ENCODE measurements around the gene NUP107. TPM values are rescaled to one million over a fixed set of nuclear protein-coding genes. Genes with fewer than 3 reads are reported as not detected.
A peak's percentile ranks its signal among the peaks of the same experiment; 100 is the strongest.

NUP107 gene
- total RNA-seq, 1 donor from 2014 or later = 127 TPM

DNA sequence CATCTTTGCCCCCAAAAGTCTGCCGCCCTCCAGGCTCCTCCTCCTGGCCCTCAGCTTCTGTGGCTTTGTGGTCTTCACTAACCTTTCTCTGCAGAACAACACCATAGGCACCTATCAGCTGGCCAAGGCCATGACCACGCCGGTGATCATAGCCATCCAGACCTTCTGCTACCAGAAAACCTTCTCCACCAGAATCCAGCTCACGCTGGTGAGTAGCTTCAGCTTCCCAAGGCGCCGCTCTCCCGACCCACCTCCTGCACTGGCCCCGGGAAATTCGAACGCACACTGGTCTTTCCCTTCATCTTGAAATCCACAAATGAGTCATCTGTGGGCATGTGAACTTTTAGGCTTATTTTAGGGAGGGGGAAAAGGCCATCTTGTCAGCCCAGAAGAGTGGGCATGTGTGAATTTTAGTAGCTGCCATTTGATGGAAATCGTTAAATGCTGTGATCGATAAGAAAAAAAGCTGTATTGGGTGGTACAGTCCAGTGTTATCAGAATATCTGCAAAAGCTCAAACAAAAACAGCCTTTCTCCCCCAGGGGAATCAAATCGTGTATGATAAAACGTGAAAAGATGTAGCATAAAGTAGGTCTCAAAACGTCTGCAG lies 59.9 kb downstream of the NUP107 start:
- Mint-ChIP-seq H3K9me3 (no peaks in the 10 kb centered on the region), H3K27me3 (no peaks in the 10 kb centered on the region), H3K4me1 (peaks cover 38% of the 10 kb centered on the region), H3K36me3 (ENCODE audit: low read depth) (peaks cover 24% of the 10 kb centered on the region), H3K27ac (peak overlapping the region; percentile 80), H3K4me3 (peak overlapping the region; percentile 93)
- peak; percentile 82 for DNase-seq
- intact Hi-C loops (cut with micrococcal nuclease) = loop anchor here (1.0 to 5.0 kb wide), 4 partner anchors 60 to 1496 kb away; partner anchors contain the start of genes CNOT2, MDM1 and NUP107

DNA sequence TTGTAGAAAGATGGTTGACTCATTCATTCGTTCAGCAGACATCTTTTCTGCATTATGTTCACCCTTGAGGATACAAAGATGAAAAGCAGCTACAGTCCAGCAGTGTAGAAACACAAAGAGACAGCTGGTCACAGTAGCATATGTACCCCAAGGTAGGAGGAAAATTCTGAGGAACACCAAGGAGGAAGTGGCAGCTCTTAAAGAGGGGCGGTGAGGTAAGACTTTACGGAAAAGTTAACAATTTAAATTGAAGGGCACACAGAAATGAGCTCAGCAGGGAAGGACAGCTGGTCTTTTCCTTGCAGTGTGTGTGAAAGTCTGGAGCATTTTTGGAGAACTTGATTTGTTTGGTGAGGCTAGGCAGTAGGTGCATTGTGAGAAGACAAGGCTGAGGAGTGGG lies 62.7 kb downstream of the NUP107 start:
- H3K27ac Mint-ChIP-seq = no peak overlapping the region

DNA sequence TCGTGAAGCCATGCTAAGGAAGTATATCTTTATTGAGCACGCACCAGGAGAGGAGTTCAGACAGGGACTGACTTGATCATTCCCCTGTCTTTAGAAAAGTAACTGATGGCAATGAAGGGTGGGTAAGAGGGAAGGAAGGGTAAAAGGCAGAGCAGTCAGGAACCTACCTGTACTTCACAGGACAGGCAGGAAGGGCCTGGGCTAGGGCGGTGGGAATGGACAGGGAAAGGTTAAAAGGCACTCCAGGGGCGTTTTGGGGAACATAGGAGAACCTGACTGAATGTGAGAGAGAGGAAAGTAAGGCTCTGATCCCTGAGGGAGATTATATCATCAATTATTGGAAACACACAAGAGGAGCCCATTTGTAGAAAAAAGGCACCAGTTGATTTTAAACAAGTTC lies 63.1 kb downstream of the NUP107 start:
- no peak overlapping the region for H3K27ac Mint-ChIP-seq
- no peaks in the 10 kb centered on the region for H3K27me3 Mint-ChIP-seq
- H3K4me1 Mint-ChIP-seq = peaks cover 27% of the 10 kb centered on the region
- H3K4me3 Mint-ChIP-seq = no peak overlapping the region
- peaks cover 36% of the 10 kb centered on the region for H3K36me3 Mint-ChIP-seq (ENCODE audit: low read depth)
- intact Hi-C loops (cut with micrococcal nuclease) = loop anchor here (5.0 kb wide), 1 partner anchor 1492 kb away; the partner anchor contains the start of gene CNOT2
- DNase-seq = no peak
- no peaks in the 10 kb centered on the region for H3K9me3 Mint-ChIP-seq

More for the DNA sequence above, 62.7 kb downstream of the NUP107 start:
- DNase-seq = no peak
- Mint-ChIP-seq H3K4me1 (peaks cover 27% of the 10 kb centered on the region), H3K9me3 (no peaks in the 10 kb centered on the region), H3K36me3 (ENCODE audit: low read depth) (peaks cover 32% of the 10 kb centered on the region), H3K4me3 (no peak overlapping the region), H3K27me3 (no peaks in the 10 kb centered on the region)
- intact Hi-C loops (cut with micrococcal nuclease) = loop anchor here (5.0 kb wide), 1 partner anchor 1493 kb away; the partner anchor contains the start of gene CNOT2

DNA sequence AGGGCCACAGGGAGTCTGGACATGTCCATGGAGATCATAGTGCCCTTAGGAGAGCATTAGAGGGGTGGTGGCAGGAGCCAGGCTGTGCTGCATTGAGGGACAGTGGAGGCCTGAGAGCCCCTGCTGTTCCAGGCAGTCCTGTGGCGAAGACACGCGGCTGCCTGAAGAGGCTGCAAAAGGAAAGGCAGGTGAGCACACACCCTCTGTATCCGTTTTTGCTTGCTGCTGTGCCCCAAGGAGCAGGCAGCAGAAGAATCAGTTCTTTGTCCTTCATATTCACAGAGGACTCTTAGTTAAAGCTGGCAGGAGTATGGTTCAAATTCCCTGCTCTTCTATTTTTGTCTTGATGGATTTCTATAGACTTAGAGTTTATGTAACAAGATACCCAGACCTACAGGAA lies 63.7 kb downstream of the NUP107 start:
- no peaks in the 10 kb centered on the region for H3K27me3 Mint-ChIP-seq
- peaks cover 40% of the 10 kb centered on the region for H3K36me3 Mint-ChIP-seq (ENCODE audit: low read depth)
- DNase-seq = no peak
- no peak overlapping the region for H3K4me3 Mint-ChIP-seq
- H3K9me3 Mint-ChIP-seq = no peaks in the 10 kb centered on the region
- intact Hi-C loops (cut with micrococcal nuclease) = no loop called here
- peaks cover 27% of the 10 kb centered on the region for H3K4me1 Mint-ChIP-seq
- H3K27ac Mint-ChIP-seq = no peak overlapping the region

DNA sequence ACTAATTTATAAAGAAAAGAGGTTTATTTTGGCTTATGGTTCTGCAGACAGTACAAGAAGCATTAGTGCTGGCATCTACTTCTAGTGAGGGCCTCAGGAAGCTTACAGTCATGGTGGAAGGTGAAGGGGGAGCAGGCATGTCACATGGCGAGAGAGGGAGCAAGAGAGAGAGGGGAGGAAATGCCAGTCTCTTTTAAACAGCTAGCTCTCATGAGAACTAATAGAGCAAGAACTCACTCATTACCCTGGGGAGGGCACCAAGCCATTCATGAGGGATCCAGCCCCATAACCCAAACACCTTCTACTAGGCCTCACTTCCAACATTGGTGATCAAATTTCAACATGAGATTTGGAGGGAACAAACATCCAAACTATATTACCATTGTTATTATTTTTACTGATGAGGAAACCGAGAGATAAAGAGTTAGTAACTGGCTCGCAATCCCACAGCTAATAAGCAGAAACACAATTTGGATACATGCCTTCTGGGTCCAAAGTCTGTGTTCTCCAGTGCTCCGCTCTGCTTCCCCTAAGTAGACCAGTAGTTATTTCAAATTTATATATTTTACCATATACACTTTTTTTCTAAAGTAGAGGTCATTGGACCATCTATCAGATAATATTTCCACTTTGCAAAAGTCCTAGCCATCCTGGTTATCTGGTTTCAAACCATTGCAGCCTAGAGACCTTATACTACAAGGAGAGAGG lies 68.9 kb downstream of the NUP107 start:
- intact Hi-C loops (cut with micrococcal nuclease) = no loop called here
- no peaks in the 10 kb centered on the region for H3K27me3 Mint-ChIP-seq
- DNase-seq = no peak
- H3K4me1 Mint-ChIP-seq = no peaks in the 10 kb centered on the region
- H3K9me3 Mint-ChIP-seq = no peaks in the 10 kb centered on the region
- peaks cover 44% of the 10 kb centered on the region for H3K36me3 Mint-ChIP-seq (ENCODE audit: low read depth)
- H3K4me3 Mint-ChIP-seq = no peak overlapping the region
- H3K27ac Mint-ChIP-seq = no peak overlapping the region

DNA sequence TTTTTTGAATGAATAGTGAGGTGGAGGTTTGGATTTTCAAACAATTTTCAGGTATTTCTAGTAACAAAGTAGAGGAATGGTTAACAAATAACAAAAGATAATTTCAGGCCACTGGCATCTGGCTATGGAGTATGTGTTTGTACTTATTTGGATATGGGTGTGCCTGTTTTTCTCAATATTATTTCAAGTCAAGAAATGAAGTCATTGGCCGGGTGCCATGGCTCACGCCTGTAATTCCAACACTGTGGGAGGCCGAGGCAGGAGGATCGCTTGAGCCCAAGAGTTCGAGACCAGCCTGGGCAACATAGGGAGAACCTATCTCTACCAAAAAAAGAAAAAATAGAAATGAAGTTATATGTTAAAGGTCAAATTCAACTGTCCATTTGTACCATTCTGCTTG lies 73.1 kb downstream of the NUP107 start:
- Mint-ChIP-seq H3K9me3 (no peaks in the 10 kb centered on the region), H3K36me3 (ENCODE audit: low read depth) (peaks cover 35% of the 10 kb centered on the region), H3K4me3 (no peak overlapping the region), H3K27me3 (no peaks in the 10 kb centered on the region), H3K4me1 (no peaks in the 10 kb centered on the region), H3K27ac (no peak overlapping the region)
- no peak for DNase-seq
- intact Hi-C loops (cut with micrococcal nuclease) = no loop called here

DNA sequence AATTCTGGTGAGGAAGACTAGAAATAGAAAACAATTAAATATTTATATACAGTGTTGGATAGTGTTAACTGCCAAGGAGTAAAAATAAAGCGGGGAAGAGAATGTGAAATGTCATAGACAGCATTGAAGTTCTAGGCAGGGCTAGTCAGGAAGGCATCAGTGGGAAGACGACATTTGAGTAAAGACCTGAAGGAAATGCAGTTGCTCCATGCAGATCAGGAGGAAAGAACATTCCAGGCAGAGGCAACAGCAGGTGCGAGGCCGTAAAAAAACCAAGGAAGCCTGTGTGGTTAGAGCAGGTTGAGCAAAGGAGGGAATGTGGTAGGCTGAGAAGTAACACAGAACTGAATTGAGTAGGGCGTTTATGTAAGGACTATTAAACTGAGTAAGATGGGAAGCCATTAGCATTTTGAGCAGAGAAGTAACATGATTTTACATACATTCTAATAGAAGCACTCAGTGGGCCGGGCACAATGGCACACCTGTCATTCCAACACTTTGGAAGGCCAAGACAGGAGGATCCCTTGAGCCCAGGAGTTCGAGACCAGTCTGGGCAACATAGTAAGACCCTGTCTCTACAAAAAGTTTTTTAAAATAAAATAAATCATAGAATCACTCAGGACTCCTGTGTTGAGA lies 74.1 kb downstream of the NUP107 start:
- Mint-ChIP-seq H3K27me3 (no peaks in the 10 kb centered on the region), H3K9me3 (no peaks in the 10 kb centered on the region), H3K27ac (no peak overlapping the region), H3K36me3 (ENCODE audit: low read depth) (peaks cover 29% of the 10 kb centered on the region), H3K4me1 (no peaks in the 10 kb centered on the region), H3K4me3 (no peak overlapping the region)
- no peak for DNase-seq
- intact Hi-C loops (cut with micrococcal nuclease) = no loop called here

DNA sequence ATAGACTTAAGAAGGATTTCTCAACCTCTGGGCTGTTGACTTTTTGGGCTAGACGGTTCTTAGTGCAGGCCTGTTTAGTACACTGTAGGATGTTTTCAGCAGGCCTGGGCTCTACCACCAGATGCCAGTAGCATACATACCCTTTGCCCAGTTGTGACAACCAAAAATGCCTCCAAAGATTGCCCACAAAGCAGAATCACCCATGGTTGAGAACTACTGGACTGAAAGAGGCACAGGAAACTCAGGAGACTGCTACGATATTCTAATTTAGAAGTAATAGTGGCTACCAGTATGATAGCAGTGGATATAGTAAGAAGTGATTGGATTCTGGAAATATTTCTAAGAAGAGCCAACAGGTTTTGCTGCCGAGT lies 74.6 kb downstream of the NUP107 start:
- Mint-ChIP-seq H3K9me3 (no peaks in the 10 kb centered on the region), H3K4me3 (no peak overlapping the region), H3K27ac (no peak overlapping the region), H3K27me3 (no peaks in the 10 kb centered on the region), H3K4me1 (no peaks in the 10 kb centered on the region), H3K36me3 (ENCODE audit: low read depth) (peaks cover 27% of the 10 kb centered on the region)
- intact Hi-C loops (cut with micrococcal nuclease) = no loop called here
- DNase-seq = no peak

DNA sequence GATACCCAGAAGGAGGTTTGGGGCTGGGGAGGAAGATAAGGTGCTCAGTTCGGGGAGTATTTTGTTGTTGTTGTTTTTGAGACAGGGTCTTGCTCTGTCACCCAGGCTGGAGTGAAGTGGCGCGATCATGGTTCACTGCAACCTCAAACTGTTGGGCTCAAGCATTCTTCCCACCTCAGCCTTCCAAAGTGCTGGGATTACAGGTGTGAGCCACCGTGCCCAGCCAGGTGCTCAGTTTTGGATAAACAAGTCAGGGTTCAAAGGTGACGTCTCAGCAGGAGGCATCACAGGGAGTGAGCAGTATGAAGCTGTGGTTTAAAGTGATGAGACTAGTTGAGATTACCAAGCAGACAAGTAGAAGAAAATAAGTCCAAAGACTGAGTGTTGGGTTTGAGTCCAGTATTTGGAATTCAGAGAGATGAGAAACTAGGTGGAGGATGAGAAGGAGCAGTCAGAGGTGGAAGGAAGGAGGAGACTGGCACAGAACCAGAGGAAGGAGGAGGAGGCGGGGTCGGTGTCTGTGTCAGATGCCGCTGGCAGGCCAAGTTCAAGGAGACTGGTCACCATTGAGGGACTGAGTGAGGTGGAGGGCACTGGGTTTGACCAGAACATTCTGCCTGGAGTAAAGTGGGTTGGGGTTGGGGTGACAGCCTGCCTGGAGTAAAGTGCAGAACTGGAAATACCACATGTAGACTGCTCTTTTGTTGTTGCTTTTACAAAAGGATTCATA lies 75.3 kb downstream of the NUP107 start:
- Mint-ChIP-seq H3K4me1 (no peaks in the 10 kb centered on the region), H3K36me3 (ENCODE audit: low read depth) (peaks cover 27% of the 10 kb centered on the region), H3K27me3 (no peaks in the 10 kb centered on the region), H3K27ac (no peak overlapping the region), H3K9me3 (no peaks in the 10 kb centered on the region), H3K4me3 (no peak overlapping the region)
- intact Hi-C loops (cut with micrococcal nuclease) = no loop called here
- DNase-seq = no peak

DNA sequence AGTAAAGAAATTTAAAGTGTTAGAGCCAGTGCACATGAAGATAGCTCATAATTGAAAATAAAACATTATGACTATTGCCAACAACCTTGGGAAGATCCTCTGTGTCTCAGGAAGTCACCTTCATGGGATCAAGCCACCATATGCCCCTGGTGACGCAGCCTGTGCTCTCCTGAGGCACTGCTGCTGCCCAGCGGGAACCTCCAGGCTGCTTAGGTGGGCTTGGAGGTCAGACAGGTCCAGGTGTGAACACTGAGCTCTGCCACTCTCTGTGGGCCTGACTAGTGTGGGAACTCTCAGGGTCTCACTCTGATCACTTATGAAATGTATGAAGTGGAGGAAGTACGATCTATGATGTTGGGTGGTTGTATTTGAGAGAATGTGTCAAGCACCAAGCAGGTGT lies 75.9 kb downstream of the NUP107 start:
- H3K9me3 Mint-ChIP-seq = no peaks in the 10 kb centered on the region
- H3K4me1 Mint-ChIP-seq = no peaks in the 10 kb centered on the region
- intact Hi-C loops (cut with micrococcal nuclease) = no loop called here
- H3K36me3 Mint-ChIP-seq (ENCODE audit: low read depth) = peaks cover 26% of the 10 kb centered on the region
- no peaks in the 10 kb centered on the region for H3K27me3 Mint-ChIP-seq
- H3K4me3 Mint-ChIP-seq = no peak overlapping the region
- no peak overlapping the region for H3K27ac Mint-ChIP-seq
- no peak for DNase-seq

DNA sequence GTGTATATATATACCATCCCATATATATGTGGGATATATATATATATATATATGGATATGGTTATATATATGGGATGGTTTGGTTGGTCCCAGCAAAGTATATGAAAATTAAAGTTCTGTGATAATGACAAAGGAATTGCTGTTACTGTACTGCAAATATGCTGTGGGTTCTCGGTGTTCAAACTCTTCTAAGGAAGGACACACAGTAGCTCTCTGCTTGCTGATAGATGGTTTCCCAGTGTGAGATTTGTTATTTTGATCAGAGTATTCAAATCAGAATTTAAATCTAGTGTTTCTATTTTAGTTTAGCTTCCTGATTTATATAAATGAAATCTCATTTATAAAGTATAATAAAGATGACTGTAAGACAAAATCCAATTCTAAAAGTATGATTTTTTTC lies 78.9 kb downstream of the NUP107 start:
- H3K27me3 Mint-ChIP-seq = no peaks in the 10 kb centered on the region
- no peak overlapping the region for H3K4me3 Mint-ChIP-seq
- no peak for DNase-seq
- peaks cover 21% of the 10 kb centered on the region for H3K36me3 Mint-ChIP-seq (ENCODE audit: low read depth)
- no peaks in the 10 kb centered on the region for H3K9me3 Mint-ChIP-seq
- intact Hi-C loops (cut with micrococcal nuclease) = no loop called here
- no peaks in the 10 kb centered on the region for H3K4me1 Mint-ChIP-seq
- H3K27ac Mint-ChIP-seq = no peak overlapping the region

DNA sequence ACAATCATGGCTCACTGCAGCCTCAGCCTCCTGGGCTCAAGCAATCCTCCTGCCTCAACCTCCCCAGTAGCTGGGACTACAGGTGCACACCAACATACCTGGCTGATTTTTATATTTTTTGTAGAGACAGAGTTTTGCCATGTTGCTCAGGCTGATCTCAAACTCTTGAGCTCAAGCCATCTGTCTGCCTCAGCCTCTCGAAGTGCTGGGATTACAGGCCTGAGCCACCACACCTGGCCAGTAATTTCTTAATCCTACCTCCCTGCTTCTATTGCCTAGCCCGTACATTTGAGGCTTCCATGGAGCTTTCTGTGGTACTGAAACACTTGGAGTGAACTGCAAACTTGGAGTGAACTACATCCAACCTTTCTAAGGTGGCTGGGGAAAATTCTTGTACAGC lies 79.9 kb downstream of the NUP107 start:
- Mint-ChIP-seq H3K36me3 (ENCODE audit: low read depth) (peaks cover 22% of the 10 kb centered on the region), H3K27ac (no peak overlapping the region), H3K9me3 (no peaks in the 10 kb centered on the region), H3K4me3 (no peak overlapping the region), H3K27me3 (no peaks in the 10 kb centered on the region), H3K4me1 (no peaks in the 10 kb centered on the region)
- DNase-seq = no peak
- intact Hi-C loops (cut with micrococcal nuclease) = no loop called here

DNA sequence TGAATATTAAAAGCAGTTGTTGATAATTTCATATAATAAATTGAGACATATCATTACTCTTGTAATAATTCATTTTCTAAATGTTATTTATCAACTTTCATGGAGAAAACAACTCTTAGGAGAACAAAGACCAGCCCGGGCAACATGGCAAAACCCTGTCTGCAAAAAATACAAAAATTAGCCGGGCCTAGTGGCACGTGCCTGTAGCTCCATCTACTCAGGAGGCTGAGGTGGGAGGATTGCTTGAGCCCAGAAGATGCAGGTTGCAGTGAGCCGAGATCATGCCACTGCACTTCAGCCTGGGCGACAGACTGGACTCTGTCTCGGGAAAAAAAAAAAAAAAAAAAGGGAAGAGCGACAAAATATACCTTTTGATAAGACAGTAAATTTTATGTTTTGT lies 80.4 kb downstream of the NUP107 start:
- Mint-ChIP-seq H3K27me3 (no peaks in the 10 kb centered on the region), H3K36me3 (ENCODE audit: low read depth) (peaks cover 19% of the 10 kb centered on the region), H3K4me1 (no peaks in the 10 kb centered on the region), H3K4me3 (no peak overlapping the region), H3K9me3 (no peaks in the 10 kb centered on the region), H3K27ac (no peak overlapping the region)
- no peak for DNase-seq
- intact Hi-C loops (cut with micrococcal nuclease) = no loop called here

DNA sequence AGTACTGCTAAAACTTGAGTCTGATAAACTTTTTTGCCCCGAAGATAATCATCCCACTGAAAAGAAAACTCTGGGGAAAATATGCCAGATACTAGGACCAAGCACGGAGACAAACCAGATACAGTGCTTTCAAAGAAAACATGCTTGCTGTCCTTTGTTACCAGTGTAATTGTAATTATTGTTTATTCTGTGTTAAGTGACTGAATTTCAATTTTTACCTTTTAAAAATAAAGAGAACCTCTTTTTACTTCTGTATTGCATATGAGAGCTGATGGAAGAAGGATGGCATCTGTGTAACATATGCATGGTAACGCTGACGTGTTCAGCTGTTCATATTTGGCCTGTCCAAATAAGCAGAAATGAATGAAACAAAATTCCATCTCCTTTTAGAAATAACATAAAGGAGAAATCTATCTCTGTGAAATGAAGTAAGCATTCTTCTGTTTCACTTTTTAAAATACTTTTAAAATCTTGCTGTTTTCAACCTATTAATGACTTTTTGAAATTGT lies 81.7 kb downstream of the NUP107 start:
- no peaks in the 10 kb centered on the region for H3K9me3 Mint-ChIP-seq
- peaks cover 11% of the 10 kb centered on the region for H3K4me1 Mint-ChIP-seq
- no peak for DNase-seq
- H3K4me3 Mint-ChIP-seq = no peak overlapping the region
- intact Hi-C loops (cut with micrococcal nuclease) = no loop called here
- no peaks in the 10 kb centered on the region for H3K27me3 Mint-ChIP-seq
- peaks cover 16% of the 10 kb centered on the region for H3K36me3 Mint-ChIP-seq (ENCODE audit: low read depth)
- no peak overlapping the region for H3K27ac Mint-ChIP-seq
